GM18951 (cell line): Measurements from ENCODE around the gene KRTAP4-4.
"Not testable (repeated sequence)": the region's sequence is repeated elsewhere in the genome, so short reads cannot be mapped to it uniquely, and the experiment has no call there.

Experiments used
- POLR2A ChIP-seq: IDR thresholded peaks from 4 replicates; pipeline ENCODE4 v1.6.1; 2011; ENCODE audit warnings: mild to moderate bottlenecking; ENCODE audit not compliant: insufficient read length, insufficient read depth; ENCODE audit errors: extremely low read depth
- in situ Hi-C: fragments of 300-500 bp; cut with MboI; formaldehyde crosslinking; loops from one replicate; pipeline ENCODE4 v1.12.0; 2022; ENCODE audit warnings: low sequenced_read_pairs, mixed read lengths, inconsistent platforms; ENCODE audit not compliant: unreplicated experiment

Gene KRTAP4-4

GRCh38 chr17:41160648-41161047 is at the start of gene KRTAP4-4:
TSS of gene KRTAP4-4 (minus strand) at chr17:41160748. CDS start at chr17:41160691, 57 bp downstream.
- no peak for TF ChIP-seq POLR2A
- in situ Hi-C loops, result no loop called here

GRCh38 chr17:41199421-41200078 is 39.0 kb upstream of the KRTAP4-4 start:
- in situ Hi-C loops, result no loop called here
- TF ChIP-seq POLR2A, result no peak

- in situ Hi-C loops, result no loop called here
- no peak for TF ChIP-seq POLR2A
Measured at GRCh38 chr17:41196068-41196467, 35.5 kb upstream of the KRTAP4-4 start.

- in situ Hi-C loops, result no loop called here
- TF ChIP-seq POLR2A, result no peak
Measured at GRCh38 chr17:41190328-41190727, 29.8 kb upstream of the KRTAP4-4 start.

GRCh38 chr17:41189837-41190318 is 29.3 kb upstream of the KRTAP4-4 start, which contains the start of gene KRTAP9-1:
TSS of gene KRTAP9-1 (plus strand) at chr17:41189887. CDS start at chr17:41189887, 0 bp downstream.
- in situ Hi-C loops, result not testable (repeated sequence)

- no peak for TF ChIP-seq POLR2A
Measured at GRCh38 chr17:41186872-41187271, 26.3 kb upstream of the KRTAP4-4 start.

GRCh38 chr17:41185001-41185400 is 24.5 kb upstream of the KRTAP4-4 start:
- TF ChIP-seq POLR2A, result no peak
- in situ Hi-C loops, result no loop called here

More at GRCh38 chr17:41186872-41187271, 26.3 kb upstream of the KRTAP4-4 start:
- in situ Hi-C loops, result no loop called here

GRCh38 chr17:41184480-41184961 is 24.0 kb upstream of the KRTAP4-4 start, which contains the start of gene KRTAP4-1:
TSS of gene KRTAP4-1 (minus strand) at chr17:41184911. CDS start at chr17:41184854, 57 bp downstream.
- in situ Hi-C loops, result no loop called here
- TF ChIP-seq POLR2A, result no peak

- no peak for TF ChIP-seq POLR2A
- in situ Hi-C loops, result no loop called here
Measured at GRCh38 chr17:41178843-41179616, 18.5 kb upstream of the KRTAP4-4 start.

- in situ Hi-C loops, result no loop called here
- TF ChIP-seq POLR2A, result no peak
Measured at GRCh38 chr17:41178341-41178740, 17.8 kb upstream of the KRTAP4-4 start.

- no peak for TF ChIP-seq POLR2A
- in situ Hi-C loops, result no loop called here
Measured at GRCh38 chr17:41177727-41178271, 17.3 kb upstream of the KRTAP4-4 start, which contains the start of gene KRTAP4-2. TSS of gene KRTAP4-2 (minus strand) at chr17:41178221. CDS start at chr17:41178164, 57 bp downstream.

- TF ChIP-seq POLR2A, result no peak
- in situ Hi-C loops, result no loop called here
Measured at GRCh38 chr17:41176744-41177387, 16.3 kb upstream of the KRTAP4-4 start.

GRCh38 chr17:41171886-41172285 is 11.3 kb upstream of the KRTAP4-4 start:
- no peak for TF ChIP-seq POLR2A
- in situ Hi-C loops, result no loop called here
